HG03558 (cell line): ENCODE data around the gene TAF12.
"Not testable (repeated sequence)": the region's sequence is repeated elsewhere in the genome, so short reads cannot be mapped to it uniquely, and the experiment has no call there.

ENCODE experiments used
- ATAC-seq: cut with Tn5 transposase; IDR thresholded peaks from one replicate; pipeline ENCODE4 v1.9.1; 2021; ENCODE audit warnings: moderate number of reproducible peaks; ENCODE audit not compliant: unreplicated experiment; ENCODE audit errors: extremely low read depth

TAF12 gene

DNA sequence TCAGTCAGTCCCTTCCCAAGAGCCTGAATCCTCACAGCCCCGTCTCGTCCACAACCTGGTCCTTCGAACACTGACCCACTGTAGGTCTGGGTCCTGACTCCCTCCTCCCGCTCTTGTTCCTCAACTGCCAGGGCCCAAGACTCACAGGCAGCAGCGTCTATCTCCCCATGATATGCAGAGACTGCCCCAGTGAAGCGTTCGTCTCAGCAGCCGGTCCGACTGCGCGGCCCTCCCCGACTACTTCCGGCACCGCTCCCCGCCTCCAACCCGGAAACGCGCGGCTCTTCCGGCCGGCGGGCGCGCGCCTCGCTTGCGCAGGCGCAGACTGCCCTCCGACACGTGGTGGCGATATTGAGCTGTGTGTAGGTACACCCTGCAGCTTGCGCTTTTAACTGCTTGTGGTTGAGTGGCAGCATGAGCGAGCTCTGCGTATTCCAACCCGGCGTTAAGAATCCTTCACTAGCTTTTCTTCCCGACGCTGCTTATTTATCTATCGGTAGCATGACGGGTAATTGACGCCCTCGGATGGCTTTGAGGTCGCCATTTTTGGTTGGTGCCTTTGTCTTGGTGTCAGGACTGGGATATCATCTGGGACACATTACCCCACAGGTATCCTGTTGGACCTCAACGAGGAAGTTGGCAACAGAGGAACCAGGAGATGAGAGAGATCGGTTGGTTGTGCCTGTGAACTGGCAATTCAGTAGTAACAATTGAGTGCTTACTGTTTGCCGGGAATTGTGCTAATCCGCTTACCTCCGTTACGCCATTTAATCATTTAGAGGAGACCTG is at the start of gene TAF12:
TAF12 (minus strand) TSS at position 221 of the 789 bp plus-strand sequence. CDS start 20,986 bp downstream, outside the sequence.
- peak; percentile 44 for ATAC-seq

DNA sequence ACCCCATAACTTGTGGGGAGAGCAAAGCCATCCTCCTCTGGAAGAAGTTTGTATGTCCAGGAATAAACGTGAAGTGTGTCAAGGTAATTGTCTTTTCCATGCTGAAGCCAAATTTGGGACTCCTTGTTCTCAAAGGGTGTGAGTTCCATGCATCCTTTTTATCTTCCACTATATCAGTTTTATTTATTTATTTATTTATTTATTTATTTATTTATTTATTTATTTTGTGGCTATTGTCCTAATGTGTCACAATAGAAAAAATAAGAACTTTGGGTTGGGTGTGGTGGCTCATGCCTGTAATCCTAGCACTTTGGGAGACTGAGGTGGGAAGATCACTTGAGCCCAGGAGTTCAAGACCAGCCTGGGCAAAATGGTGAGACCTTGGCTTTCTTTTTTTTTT is 48.8 kb upstream of the TAF12 start:
- not testable (repeated sequence) for ATAC-seq

- no peak for ATAC-seq
Measured at GRCh38 chr1:28684937-28685336, 42.1 kb upstream of the TAF12 start.

DNA sequence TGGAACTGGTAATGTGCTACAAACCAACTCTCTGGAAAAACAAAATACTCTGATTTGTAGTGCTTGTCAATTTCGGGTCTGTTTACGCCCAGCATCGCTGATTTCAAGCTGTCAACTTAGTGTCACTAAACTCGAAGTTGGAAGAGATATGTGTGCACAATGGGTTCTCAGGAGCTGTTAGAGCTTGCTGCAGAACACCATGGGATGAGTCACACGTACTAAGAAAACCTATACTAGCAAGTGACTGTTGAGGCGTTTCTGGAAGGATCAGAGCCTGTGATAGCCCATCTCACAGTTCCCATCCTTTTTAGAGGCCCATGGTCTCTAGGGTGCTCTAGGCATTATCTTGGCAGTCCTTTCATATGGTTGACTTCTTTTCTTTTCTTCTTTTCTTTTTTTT is 40.0 kb upstream of the TAF12 start:
- ATAC-seq = no peak

GRCh38 chr1:28680151-28680550 is 37.3 kb upstream of the TAF12 start:
- ATAC-seq = no peak

DNA sequence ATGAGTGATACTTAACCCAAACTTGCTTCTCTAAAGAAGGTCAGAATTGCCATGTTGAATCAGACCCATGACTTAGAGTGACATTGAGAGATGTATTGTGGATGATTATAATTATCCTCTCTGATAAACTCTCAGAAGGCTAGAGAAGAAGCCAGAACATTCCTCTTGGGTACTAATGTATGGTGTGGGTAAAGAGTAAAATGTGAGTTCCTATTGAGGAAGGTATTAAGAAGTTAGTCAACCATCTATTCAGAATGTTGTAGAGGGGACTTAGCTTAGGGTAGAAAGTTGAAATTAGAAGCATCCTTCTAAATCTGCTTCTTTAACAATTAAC is 33.0 kb upstream of the TAF12 start:
- ATAC-seq = no peak

DNA sequence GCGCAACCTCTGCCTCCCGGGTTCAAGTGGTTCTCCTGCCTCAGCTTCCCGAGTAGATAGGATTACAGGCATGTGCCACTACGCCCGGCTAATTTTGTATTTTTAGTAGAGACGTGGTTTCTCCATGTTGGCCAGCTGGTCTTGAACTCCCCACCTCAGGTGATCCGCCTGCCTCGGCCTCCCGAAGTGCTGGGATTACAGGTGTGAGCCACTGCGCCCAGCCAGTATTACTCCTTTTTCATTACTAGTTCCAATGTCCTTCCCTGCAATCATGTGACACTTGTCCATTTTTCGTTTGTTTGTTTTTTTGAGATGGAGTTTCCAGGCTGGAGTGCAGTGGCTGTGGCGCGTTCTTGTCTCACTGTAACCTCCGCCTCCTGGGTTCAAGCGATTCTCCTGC is 30.1 kb upstream of the TAF12 start:
- ATAC-seq = not testable (repeated sequence)

- no peak for ATAC-seq
Measured at GRCh38 chr1:28671254-28671780, 28.4 kb upstream of the TAF12 start.

DNA sequence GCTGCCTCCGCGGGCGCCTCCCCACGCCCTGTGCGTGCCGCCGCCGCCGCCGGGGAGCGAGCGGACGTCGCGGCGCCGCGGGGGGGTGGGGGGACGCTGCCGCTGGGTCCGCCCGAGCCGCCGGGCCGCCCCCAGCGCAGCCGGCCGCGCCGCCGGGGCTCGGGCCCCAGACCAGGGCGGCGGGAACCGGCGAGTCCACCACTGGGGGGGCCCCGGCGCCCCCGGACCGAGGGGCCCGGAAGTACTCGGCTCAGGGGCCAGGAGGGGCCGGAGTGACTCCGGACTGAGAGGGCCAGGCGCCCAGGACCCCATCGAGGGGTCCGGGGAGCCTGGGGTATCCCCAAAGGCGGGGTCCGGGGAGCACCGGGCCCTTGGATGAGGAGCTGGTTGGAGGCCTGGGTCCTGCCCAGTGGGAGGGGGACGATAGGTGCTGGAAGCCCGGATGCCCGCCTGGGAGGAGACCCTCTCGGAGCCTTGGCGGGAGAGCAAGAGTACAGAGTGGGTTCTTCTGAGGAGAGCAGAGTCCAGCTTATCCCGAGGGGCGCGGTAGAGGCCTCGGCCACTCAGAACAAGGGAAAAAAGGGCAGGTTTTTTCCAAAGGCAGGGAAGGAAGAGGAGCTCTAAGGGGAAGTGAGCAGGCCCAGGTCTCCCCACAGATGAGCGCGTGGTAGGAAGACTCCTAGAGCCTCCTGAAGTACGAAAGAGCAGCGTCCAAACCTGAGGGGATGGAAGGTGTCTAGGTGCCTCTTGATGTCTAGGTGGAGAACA is 26.3 kb upstream of the TAF12 start:
- ATAC-seq = peak; percentile 28

- ATAC-seq = peak; percentile 49
Measured at GRCh38 chr1:28668191-28668955, 25.5 kb upstream of the TAF12 start, which contains the start of gene GMEB1. TSS of gene GMEB1 (plus strand) at chr1:28668784. CDS start at chr1:28683613, 14,829 bp downstream.

- no peak for ATAC-seq
Measured at GRCh38 chr1:28666806-28667205, 23.9 kb upstream of the TAF12 start.

- no peak for ATAC-seq
Measured at GRCh38 chr1:28663871-28664470, 21.1 kb upstream of the TAF12 start.

DNA sequence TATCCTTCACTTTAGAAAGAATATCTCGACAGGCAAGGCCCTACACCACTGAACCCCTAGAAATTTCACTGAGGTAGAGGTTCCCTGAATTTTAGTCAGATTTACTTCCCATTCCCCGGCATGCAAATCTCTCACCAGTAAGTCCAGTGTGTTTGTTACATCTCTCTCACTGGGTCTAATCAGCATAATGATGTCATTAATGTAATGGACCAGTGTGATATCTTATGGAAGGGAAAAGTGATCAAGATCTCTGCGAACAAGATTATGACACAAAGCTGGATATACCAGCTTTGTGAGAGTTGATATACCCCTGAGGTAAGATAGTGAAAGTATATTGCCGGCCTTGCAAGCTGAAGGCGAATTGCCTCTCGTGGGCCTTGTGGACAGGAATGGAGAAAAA is 13.5 kb upstream of the TAF12 start:
- no peak for ATAC-seq

DNA sequence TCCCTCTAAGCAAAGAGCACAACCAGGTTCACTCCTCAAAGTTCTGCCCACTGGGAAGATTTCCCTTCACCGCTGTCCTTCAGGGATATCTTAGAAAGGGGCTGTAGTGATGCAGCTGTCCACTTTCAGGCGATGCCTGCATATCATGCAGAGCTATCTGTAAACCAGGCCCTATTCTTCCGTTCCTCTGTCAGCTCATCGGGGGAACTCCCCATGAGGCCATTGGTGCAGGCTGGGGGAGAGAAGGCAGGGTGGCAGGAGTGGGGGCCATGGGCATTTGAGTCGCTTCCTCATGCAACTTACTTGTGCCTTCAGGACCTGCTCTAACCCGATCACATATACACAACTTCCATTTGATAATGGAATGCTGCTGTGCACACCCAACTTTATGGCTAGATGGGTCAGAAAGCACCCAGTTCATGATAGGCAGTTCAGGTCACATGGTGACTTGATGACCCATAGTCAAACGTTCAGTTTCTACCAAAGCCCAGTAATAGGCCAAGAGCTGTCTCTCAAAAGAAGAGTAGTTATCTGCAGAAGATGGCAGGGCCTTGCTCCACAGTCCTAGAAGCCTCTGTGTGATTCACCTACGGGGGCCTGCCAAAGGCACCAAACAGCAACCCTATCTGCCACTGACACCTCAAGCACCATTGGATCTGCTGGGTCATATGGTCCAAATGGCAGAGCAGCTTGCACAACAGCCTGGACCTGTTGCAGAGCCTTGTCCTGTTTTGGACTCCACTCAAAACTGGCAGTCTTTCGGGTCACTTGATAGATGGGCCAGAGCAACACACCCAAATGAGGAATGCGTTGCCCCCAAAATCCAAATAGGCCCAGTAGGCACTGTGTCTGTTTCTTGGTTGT is 12.8 kb upstream of the TAF12 start:
- ATAC-seq = not testable (repeated sequence)

DNA sequence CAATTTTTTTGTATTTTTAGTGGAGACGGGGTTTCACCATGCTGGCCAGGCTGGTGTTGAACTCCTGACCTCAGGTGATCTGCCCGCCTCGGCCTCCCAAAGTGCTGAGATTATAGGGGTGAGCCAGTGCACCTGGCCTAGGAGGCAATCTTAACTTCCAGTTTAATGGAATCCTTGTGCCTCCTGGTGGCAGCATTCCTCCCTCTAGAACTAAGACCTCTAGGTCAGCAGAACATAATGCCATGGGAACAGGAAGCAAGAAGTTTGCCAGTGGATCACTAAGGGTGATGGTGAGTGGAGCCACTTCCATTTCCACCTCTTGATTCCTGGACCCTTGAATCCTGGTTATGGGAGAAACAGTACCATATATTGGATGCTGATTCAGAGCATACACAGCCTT is 11.0 kb upstream of the TAF12 start:
- not testable (repeated sequence) for ATAC-seq

- ATAC-seq = not testable (repeated sequence)
Measured at GRCh38 chr1:28653063-28653462, 10.2 kb upstream of the TAF12 start.

- peak; percentile 43 for ATAC-seq
Measured at GRCh38 chr1:28648474-28649198, 5.8 kb upstream of the TAF12 start, which contains the start of gene RNU11. TSS of gene RNU11 (plus strand) at chr1:28648600.

- ATAC-seq = peak; percentile 26
Measured at GRCh38 chr1:28648008-28648473, 5.2 kb upstream of the TAF12 start.
